GM21526 (cell line): ENCODE results near the gene DENND1A.
"Not testable (repeated sequence)": the region's sequence is repeated elsewhere in the genome, so short reads cannot be mapped to it uniquely, and the experiment has no call there.

Experiments
- ATAC-seq: cut with Tn5 transposase; IDR thresholded peaks from one replicate; pipeline ENCODE4 v1.9.1; 2021; ENCODE audit warnings: moderate library complexity; ENCODE audit not compliant: unreplicated experiment, low FRiP score

DENND1A gene

GRCh38 chr9:123336959-123337358, 593.0 kb downstream of the DENND1A start:
- no peak for ATAC-seq

GRCh38 chr9:123336449-123336848, 593.5 kb downstream of the DENND1A start:
- ATAC-seq: no peak

GRCh38 chr9:123335986-123336329, 594.0 kb downstream of the DENND1A start:
- ATAC-seq: no peak

GRCh38 chr9:123335193-123335985, 594.5 kb downstream of the DENND1A start:
- no peak for ATAC-seq

- ATAC-seq: no peak
Measured at GRCh38 chr9:123334639-123335038, 595.3 kb downstream of the DENND1A start.

- ATAC-seq: not testable (repeated sequence)
Measured at GRCh38 chr9:123333058-123333669, 596.8 kb downstream of the DENND1A start.

GRCh38 chr9:123331346-123332060, 598.4 kb downstream of the DENND1A start:
- no peak for ATAC-seq
